Measurements from ENCODE around the gene PRND. TPM values are rescaled to one million over a fixed set of nuclear protein-coding genes. Genes with fewer than 3 reads are reported as not detected.
"Not testable (repeated sequence)": the region's sequence is repeated elsewhere in the genome, so short reads cannot be mapped to it uniquely, and the experiment has no call there.

Gene PRND
- total and polyA plus RNA-seq, 7 donors = 0.04 to 6.4 (median 0.95) TPM; not detected in 2

DNA sequence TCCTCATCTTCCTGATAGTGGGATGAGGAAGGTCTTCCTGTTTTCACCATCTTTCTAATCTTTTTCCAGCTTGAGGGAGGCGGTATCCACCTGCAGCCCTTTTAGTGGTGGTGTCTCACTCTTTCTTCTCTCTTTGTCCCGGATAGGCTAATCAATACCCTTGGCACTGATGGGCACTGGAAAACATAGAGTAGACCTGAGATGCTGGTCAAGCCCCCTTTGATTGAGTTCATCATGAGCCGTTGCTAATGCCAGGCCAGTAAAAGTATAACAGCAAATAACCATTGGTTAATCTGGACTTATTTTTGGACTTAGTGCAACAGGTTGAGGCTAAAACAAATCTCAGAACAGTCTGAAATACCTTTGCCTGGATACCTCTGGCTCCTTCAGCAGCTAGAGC lies 21.8 kb upstream of the PRND start:
- Histone ChIP-seq H3K27me3 (no peaks in the 10 kb centered on the region), H3K27ac (no peak overlapping the region), H3K9me3 (no peaks in the 10 kb centered on the region), H3K4me3 (no peak overlapping the region), H3K36me3 (peaks cover 15 to 25% (median 17%) of the 10 kb centered on the region in 4 donors), H3K4me1 (peaks cover 0 to 31% (median 27%) of the 10 kb centered on the region in 4 donors)
- 91 to 97% methylated on average over 3 of the region's 3 CpGs for WGBS, 2 donors
- DNase-seq = no peak
- no peak for TF ChIP-seq POLR2AphosphoS5 (IDR thresholded peaks at IDR 0.05)
- no peak for TF ChIP-seq CTCF (IDR thresholded peaks at IDR 0.05)
- TF ChIP-seq EP300 (IDR thresholded peaks at IDR 0.05) = no peak
- TF ChIP-seq POLR2A (IDR thresholded peaks at IDR 0.05) = no peak
- intact Hi-C loops (cut with DNase I) = no loop called here

GRCh38 chr20:4702562-4703280 lies 19.0 kb upstream of the PRND start:
- TF ChIP-seq POLR2A (IDR thresholded peaks at IDR 0.05) = no peak
- no peak for TF ChIP-seq CTCF (IDR thresholded peaks at IDR 0.05)
- TF ChIP-seq POLR2AphosphoS5 (IDR thresholded peaks at IDR 0.05) = no peak
- TF ChIP-seq EP300 (IDR thresholded peaks at IDR 0.05) = no peak
- intact Hi-C loops (cut with DNase I) = no loop called here
- Histone ChIP-seq H3K9me3 (no peaks in the 10 kb centered on the region), H3K4me3 (no peak overlapping the region), H3K4me1 (peaks cover 0 to 17% (median 13%) of the 10 kb centered on the region in 4 donors), H3K27ac (no peak overlapping the region), H3K36me3 (peaks cover 15 to 25% (median 17%) of the 10 kb centered on the region in 4 donors), H3K27me3 (no peaks in the 10 kb centered on the region)
- WGBS, 2 donors = 69 to 78% methylated on average over 7 of the region's 7 CpGs
- no peak for DNase-seq

GRCh38 chr20:4703281-4703676 lies 18.4 kb upstream of the PRND start:
- intact Hi-C loops (cut with DNase I) = no loop called here

DNA sequence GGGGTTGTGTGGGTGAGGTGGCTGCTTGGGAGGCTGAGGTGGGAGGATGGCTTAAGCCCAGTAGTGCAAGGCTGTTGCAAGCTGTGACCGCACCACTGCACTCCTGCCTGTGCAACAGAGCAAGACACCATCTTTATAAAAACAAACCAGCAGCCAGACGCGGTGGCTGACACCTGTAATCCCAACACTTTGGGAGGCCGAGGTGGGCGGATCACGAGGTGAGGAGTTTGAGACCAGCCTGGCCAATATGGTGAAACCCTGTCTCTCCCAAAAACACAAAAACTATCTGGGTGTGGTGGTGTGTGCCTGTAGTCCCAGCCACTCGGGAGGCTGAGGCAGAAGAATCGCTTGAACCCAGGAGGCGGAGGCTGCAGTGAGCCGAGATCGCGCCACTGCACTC lies 14.8 kb upstream of the PRND start:
- WGBS, 2 donors = 94 to 97% methylated on average over 12 of the region's 12 CpGs
- H3K4me1 ChIP-seq = peaks cover 0 to 16% (median 9%) of the 10 kb centered on the region in 4 donors
- H3K27me3 ChIP-seq; H3K9me3 ChIP-seq; intact Hi-C loops (cut with DNase I); H3K36me3 ChIP-seq; DNase-seq; H3K4me3 ChIP-seq; H3K27ac ChIP-seq: not testable (repeated sequence)

More at GRCh38 chr20:4703281-4703676, 18.4 kb upstream of the PRND start:
- peaks cover 15 to 25% (median 17%) of the 10 kb centered on the region in 4 donors for H3K36me3 ChIP-seq
- H3K27ac ChIP-seq = no peak overlapping the region
- 71 to 85% methylated on average over 6 of the region's 6 CpGs for WGBS, 2 donors
- no peak for DNase-seq
- H3K9me3 ChIP-seq = no peaks in the 10 kb centered on the region
- H3K4me3 ChIP-seq = no peak overlapping the region
- H3K4me1 ChIP-seq = peaks cover 0 to 16% (median 9%) of the 10 kb centered on the region in 4 donors
- H3K27me3 ChIP-seq = no peaks in the 10 kb centered on the region
- TF ChIP-seq POLR2A (IDR thresholded peaks at IDR 0.05) = no peak
- TF ChIP-seq EP300 (IDR thresholded peaks at IDR 0.05) = no peak
- no peak for TF ChIP-seq POLR2AphosphoS5 (IDR thresholded peaks at IDR 0.05)
- TF ChIP-seq CTCF (IDR thresholded peaks at IDR 0.05) = no peak

DNA sequence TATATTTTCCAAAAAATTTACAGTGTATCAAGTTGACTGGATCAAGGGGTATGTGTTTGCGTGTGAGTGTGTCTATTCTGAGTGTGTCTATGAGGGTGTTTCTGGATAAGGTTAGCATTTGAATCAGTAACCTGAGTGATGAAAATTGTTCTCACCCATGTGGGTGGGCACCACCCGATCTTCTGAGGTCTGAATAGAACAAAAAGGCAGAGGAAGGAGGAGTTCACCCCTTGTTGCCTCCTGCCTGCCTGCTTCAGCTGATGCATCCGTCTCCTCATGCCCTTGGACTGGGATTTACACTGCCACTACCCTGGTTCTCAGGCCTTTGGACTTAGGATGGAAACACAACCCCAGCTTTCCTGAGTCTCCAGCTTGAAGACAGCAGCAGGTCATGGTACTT lies 13.7 kb upstream of the PRND start:
- no peaks in the 10 kb centered on the region for H3K36me3 ChIP-seq
- H3K27ac ChIP-seq = no peak overlapping the region
- no peak overlapping the region for H3K4me3 ChIP-seq
- 73 to 86% methylated on average over 3 of the region's 3 CpGs for WGBS, 2 donors
- no peaks in the 10 kb centered on the region for H3K27me3 ChIP-seq
- intact Hi-C loops (cut with DNase I) = no loop called here
- no peak for DNase-seq
- TF ChIP-seq POLR2A (IDR thresholded peaks at IDR 0.05) = no peak
- no peak for TF ChIP-seq CTCF (IDR thresholded peaks at IDR 0.05)
- TF ChIP-seq POLR2AphosphoS5 (IDR thresholded peaks at IDR 0.05) = no peak
- H3K9me3 ChIP-seq = no peaks in the 10 kb centered on the region
- peaks cover 0 to 15% (median 9%) of the 10 kb centered on the region in 4 donors for H3K4me1 ChIP-seq
